Activated CD8-positive, alpha-beta memory T cell treated with anti-CD3 and anti-CD28 coated beads, Interleukin-2, amount 10 ng/mL, durations not matched to agents 7 days and 5 days (primary cell): ENCODE data around the gene SMURF2. TPM values are rescaled to one million over a fixed set of nuclear protein-coding genes. Genes with fewer than 3 reads are reported as not detected.

Experiments
- ATAC-seq: fragments of 150-1000 bp; cut with Tn5 transposase; one replicate; pipeline ENCODE4 v1.10.0; 2021; ENCODE audit warnings: moderate library complexity
- CTCF ChIA-PET: fragments of 350-600 bp; sonication (Branson Sonifier 250); formaldehyde crosslinking; loops from one replicate; lab custom pipeline; 2021; ENCODE audit warnings: antibody characterized with exemption; lab: Charles Lee
- DNase-seq: peaks from one replicate; pipeline ENCODE4 v3.0.0-alpha.2; 2020
- H3K27ac Mint-ChIP-seq: one replicate; pipeline ENCODE4 v1.8.0; 2021; ENCODE audit warnings: mild to moderate bottlenecking, mixed read lengths
- H3K27me3 Mint-ChIP-seq: one replicate; pipeline ENCODE4 v1.8.0; 2021; ENCODE audit warnings: mixed read lengths
- H3K36me3 Mint-ChIP-seq: one replicate; pipeline ENCODE4 v1.8.0; 2021; ENCODE audit warnings: mild to moderate bottlenecking, mixed read lengths
- H3K4me1 Mint-ChIP-seq: one replicate; pipeline ENCODE4 v1.8.0; 2021; ENCODE audit warnings: mixed read lengths
- H3K4me3 Mint-ChIP-seq: one replicate; pipeline ENCODE4 v1.8.0; 2021; ENCODE audit warnings: mild to moderate bottlenecking, moderate library complexity, mixed read lengths
- H3K9me3 Mint-ChIP-seq: one replicate; pipeline ENCODE4 v1.8.0; 2022; ENCODE audit warnings: low read depth, mixed read lengths
- total RNA-seq, 2 experiments: library from RNA; stranded (reverse); gene quantifications; one replicate each; pipeline ENCODE4 v1.2.3, GENCODE V29; 2021

The SMURF2 gene
- total RNA-seq, 2 experiments from 2014 or later, result 16.0 to 22.1 TPM

GRCh38 chr17:64635647-64636305, 26.3 kb downstream of the SMURF2 start:
- Mint-ChIP-seq H3K27me3 (no peaks in the 10 kb centered on the region), H3K4me3 (no peak overlapping the region), H3K9me3 (peaks cover 2% of the 10 kb centered on the region), H3K4me1 (peaks cover 43% of the 10 kb centered on the region), H3K27ac (peak overlapping the region; percentile 89), H3K36me3 (peaks cover 20% of the 10 kb centered on the region)
- peak; percentile 74 for ATAC-seq
- CTCF ChIA-PET, result interaction anchor here (1.2 to 2.1 kb wide), 3 partner anchors 14 to 317 kb away, joined by 3 to 7 read pairs (median 6); no protein-coding TSS in a partner anchor
- no peak for DNase-seq

GRCh38 chr17:64634218-64634617, 27.9 kb downstream of the SMURF2 start:
- Mint-ChIP-seq H3K9me3 (peaks cover 2% of the 10 kb centered on the region), H3K27me3 (no peaks in the 10 kb centered on the region), H3K4me1 (peaks cover 46% of the 10 kb centered on the region), H3K27ac (peak overlapping the region; percentile 52), H3K4me3 (no peak overlapping the region), H3K36me3 (peaks cover 18% of the 10 kb centered on the region)
- CTCF ChIA-PET, result interaction anchor here (0.5 to 2.1 kb wide), 5 partner anchors 15 to 58 kb away, joined by 3 to 7 read pairs (median 4); no protein-coding TSS in a partner anchor
- peak; percentile 57 for ATAC-seq
- no peak for DNase-seq

GRCh38 chr17:64632606-64633005, 29.5 kb downstream of the SMURF2 start:
- H3K4me1 Mint-ChIP-seq, result peaks cover 58% of the 10 kb centered on the region
- DNase-seq (no peak), ATAC-seq (no peak)
- H3K9me3 Mint-ChIP-seq, result peaks cover 2% of the 10 kb centered on the region
- H3K36me3 Mint-ChIP-seq, result peaks cover 12% of the 10 kb centered on the region
- H3K27ac Mint-ChIP-seq, result no peak overlapping the region
- H3K4me3 Mint-ChIP-seq, result no peak overlapping the region
- H3K27me3 Mint-ChIP-seq, result no peaks in the 10 kb centered on the region
- CTCF ChIA-PET, result interaction anchor here (0.9 to 3.6 kb wide), 3 partner anchors 10 to 29 kb away, joined by 3 to 12 read pairs (median 8); no protein-coding TSS in a partner anchor

GRCh38 chr17:64632194-64632593, 29.9 kb downstream of the SMURF2 start:
- peaks cover 61% of the 10 kb centered on the region for H3K4me1 Mint-ChIP-seq
- ATAC-seq (no peak), DNase-seq (no peak)
- peaks cover 2% of the 10 kb centered on the region for H3K9me3 Mint-ChIP-seq
- H3K27ac Mint-ChIP-seq, result no peak overlapping the region
- H3K36me3 Mint-ChIP-seq, result peaks cover 10% of the 10 kb centered on the region
- no peak overlapping the region for H3K4me3 Mint-ChIP-seq
- H3K27me3 Mint-ChIP-seq, result no peaks in the 10 kb centered on the region
- CTCF ChIA-PET, result interaction anchor here (0.9 to 3.6 kb wide), 3 partner anchors 9 to 29 kb away, joined by 3 to 12 read pairs (median 8); no protein-coding TSS in a partner anchor

GRCh38 chr17:64630309-64631223, 31.5 kb downstream of the SMURF2 start:
- H3K27me3 Mint-ChIP-seq, result no peaks in the 10 kb centered on the region
- H3K9me3 Mint-ChIP-seq, result peaks cover 2% of the 10 kb centered on the region
- no peak for DNase-seq
- no peak for ATAC-seq
- H3K36me3 Mint-ChIP-seq, result peaks cover 6% of the 10 kb centered on the region
- H3K27ac Mint-ChIP-seq, result no peak overlapping the region
- H3K4me3 Mint-ChIP-seq, result no peak overlapping the region
- CTCF ChIA-PET, result interaction anchor here (1.2 to 3.6 kb wide), 3 partner anchors 10 to 27 kb away, joined by 3 to 12 read pairs (median 8); no protein-coding TSS in a partner anchor
- peaks cover 51% of the 10 kb centered on the region for H3K4me1 Mint-ChIP-seq

GRCh38 chr17:64628641-64629040, 33.5 kb downstream of the SMURF2 start:
- ATAC-seq, result peak; percentile 97
- peak overlapping the region; percentile 57 for H3K27ac Mint-ChIP-seq
- no peaks in the 10 kb centered on the region for H3K9me3 Mint-ChIP-seq
- H3K36me3 Mint-ChIP-seq, result peaks cover 3% of the 10 kb centered on the region
- DNase-seq, result peak; percentile 52
- H3K27me3 Mint-ChIP-seq, result no peaks in the 10 kb centered on the region
- CTCF ChIA-PET, result interaction anchor here (1.6 kb wide), 1 partner anchor 21 kb away, joined by 10 read pairs; no protein-coding TSS in a partner anchor
- H3K4me1 Mint-ChIP-seq, result peaks cover 36% of the 10 kb centered on the region
- peak overlapping the region; percentile 47 for H3K4me3 Mint-ChIP-seq

GRCh38 chr17:64627797-64628196, 34.3 kb downstream of the SMURF2 start:
- Mint-ChIP-seq H3K36me3 (peaks cover 7% of the 10 kb centered on the region), H3K4me1 (peaks cover 34% of the 10 kb centered on the region), H3K27ac (no peak overlapping the region), H3K27me3 (no peaks in the 10 kb centered on the region), H3K9me3 (no peaks in the 10 kb centered on the region), H3K4me3 (peak overlapping the region; percentile 3)
- ATAC-seq (no peak), DNase-seq (no peak)
- CTCF ChIA-PET, result no interaction called here

- H3K27ac Mint-ChIP-seq, result no peak overlapping the region
- CTCF ChIA-PET, result interaction anchor here (0.7 to 2.0 kb wide), 3 partner anchors 18 to 49 kb away, joined by 3 to 4 read pairs (median 4); no protein-coding TSS in a partner anchor
- no peak for ATAC-seq
Measured at GRCh38 chr17:64626827-64627226, 35.3 kb downstream of the SMURF2 start.

GRCh38 chr17:64625541-64625940, 36.6 kb downstream of the SMURF2 start:
- peaks cover 23% of the 10 kb centered on the region for H3K4me1 Mint-ChIP-seq
- H3K36me3 Mint-ChIP-seq, result peaks cover 7% of the 10 kb centered on the region
- no peaks in the 10 kb centered on the region for H3K27me3 Mint-ChIP-seq
- no peak overlapping the region for H3K27ac Mint-ChIP-seq
- DNase-seq, result no peak
- CTCF ChIA-PET, result interaction anchor here (1.2 to 2.0 kb wide), 2 partner anchors 24 to 205 kb away, joined by 3 to 4 read pairs; no protein-coding TSS in a partner anchor
- ATAC-seq, result no peak
- no peaks in the 10 kb centered on the region for H3K9me3 Mint-ChIP-seq
- no peak overlapping the region for H3K4me3 Mint-ChIP-seq

More at GRCh38 chr17:64626827-64627226, 35.3 kb downstream of the SMURF2 start:
- Mint-ChIP-seq H3K36me3 (peaks cover 7% of the 10 kb centered on the region), H3K4me3 (no peak overlapping the region), H3K27me3 (no peaks in the 10 kb centered on the region), H3K9me3 (no peaks in the 10 kb centered on the region), H3K4me1 (peaks cover 32% of the 10 kb centered on the region)
- no peak for DNase-seq

- ATAC-seq (no peak), DNase-seq (no peak)
- H3K36me3 Mint-ChIP-seq, result peaks cover 7% of the 10 kb centered on the region
- no peak overlapping the region for H3K4me3 Mint-ChIP-seq
- H3K9me3 Mint-ChIP-seq, result no peaks in the 10 kb centered on the region
- no peak overlapping the region for H3K27ac Mint-ChIP-seq
- H3K27me3 Mint-ChIP-seq, result no peaks in the 10 kb centered on the region
- CTCF ChIA-PET, result interaction anchor here (0.5 to 1.5 kb wide), 3 partner anchors 9 to 197 kb away, joined by 3 to 4 read pairs (median 3); no protein-coding TSS in a partner anchor
- peaks cover 8% of the 10 kb centered on the region for H3K4me1 Mint-ChIP-seq
Measured at GRCh38 chr17:64622931-64623654, 39.0 kb downstream of the SMURF2 start.

GRCh38 chr17:64621772-64622171, 40.3 kb downstream of the SMURF2 start:
- CTCF ChIA-PET, result interaction anchor here (1.4 kb wide), 1 partner anchor 8 kb away, joined by 3 read pairs; no protein-coding TSS in a partner anchor
- Mint-ChIP-seq H3K36me3 (peaks cover 5% of the 10 kb centered on the region), H3K9me3 (no peaks in the 10 kb centered on the region), H3K27me3 (no peaks in the 10 kb centered on the region), H3K27ac (no peak overlapping the region), H3K4me3 (no peak overlapping the region), H3K4me1 (no peaks in the 10 kb centered on the region)
- no peak for DNase-seq
- no peak for ATAC-seq

GRCh38 chr17:64618848-64619247, 43.3 kb downstream of the SMURF2 start:
- CTCF ChIA-PET, result no interaction called here
- Mint-ChIP-seq H3K9me3 (no peaks in the 10 kb centered on the region), H3K4me1 (no peaks in the 10 kb centered on the region), H3K27ac (no peak overlapping the region), H3K36me3 (peaks cover 3% of the 10 kb centered on the region), H3K4me3 (no peak overlapping the region), H3K27me3 (no peaks in the 10 kb centered on the region)
- DNase-seq, result no peak
- ATAC-seq, result no peak
